ENCODE measurements around the gene PRLH. TPM values are rescaled to one million over a fixed set of nuclear protein-coding genes. Genes with fewer than 3 reads are reported as not detected.

The PRLH gene
- total and polyA plus RNA-seq, 2 donors, result not detected

DNA sequence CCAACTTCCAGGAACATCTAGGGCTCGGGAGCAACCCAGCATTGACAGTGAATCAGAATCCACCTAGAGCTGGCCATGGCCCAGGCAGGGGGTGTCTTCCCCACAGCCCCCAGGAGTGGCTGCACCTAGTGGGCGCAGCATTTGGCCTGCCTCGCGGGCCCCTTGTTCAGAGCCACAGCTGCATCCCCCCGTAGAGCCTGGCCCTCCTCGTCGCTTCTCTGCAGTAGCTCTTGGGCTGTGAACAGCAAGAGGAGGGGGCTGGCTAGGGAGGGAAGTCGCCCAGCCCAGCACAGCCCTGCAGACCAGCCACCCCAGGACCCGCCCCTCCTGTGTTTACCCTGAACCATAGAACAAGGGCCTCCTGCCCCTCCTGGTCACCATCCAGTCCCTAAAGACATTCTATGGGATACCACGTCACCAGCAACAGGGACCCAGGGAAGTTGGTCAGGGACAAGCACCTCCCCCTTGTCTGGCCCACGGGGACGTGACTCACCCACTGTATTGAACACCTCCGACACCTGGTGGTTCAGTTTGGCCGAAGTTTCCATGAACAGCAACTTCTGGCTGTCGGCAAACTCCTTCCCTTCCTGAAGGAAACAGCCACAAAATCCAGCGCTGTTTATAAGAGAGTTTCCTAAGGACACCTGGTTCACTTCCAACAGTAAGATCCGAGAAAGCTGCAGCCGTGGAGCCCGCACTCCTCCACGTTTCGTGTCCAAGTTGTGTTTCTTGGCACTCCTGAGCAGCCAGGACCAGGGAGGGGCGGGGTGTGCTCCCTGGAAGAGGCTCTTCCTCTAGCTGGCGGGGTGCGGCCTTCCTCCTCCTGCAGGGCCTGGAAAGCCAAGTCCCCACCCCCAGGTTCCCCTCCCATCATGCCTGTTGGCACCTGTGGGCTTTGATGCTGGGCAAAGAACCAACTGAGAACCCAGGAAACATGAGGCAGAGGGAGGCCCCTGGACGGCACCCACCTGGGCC is 8.8 kb downstream of the PRLH start:
- H3K4me3 ChIP-seq (ENCODE audit: low read depth, low read length), result no peak overlapping the region
- H3K4me1 ChIP-seq (ENCODE audit: insufficient read depth), result no peaks in the 10 kb centered on the region
- no peak for DNase-seq (ENCODE audit: extremely low spot score)
- no peaks in the 10 kb centered on the region for H3K36me3 ChIP-seq (ENCODE audit: insufficient read depth)
- WGBS, result 63% methylated on average over 25 of the region's 25 CpGs
- H3K27ac ChIP-seq (ENCODE audit: low read depth), result no peak overlapping the region

DNA sequence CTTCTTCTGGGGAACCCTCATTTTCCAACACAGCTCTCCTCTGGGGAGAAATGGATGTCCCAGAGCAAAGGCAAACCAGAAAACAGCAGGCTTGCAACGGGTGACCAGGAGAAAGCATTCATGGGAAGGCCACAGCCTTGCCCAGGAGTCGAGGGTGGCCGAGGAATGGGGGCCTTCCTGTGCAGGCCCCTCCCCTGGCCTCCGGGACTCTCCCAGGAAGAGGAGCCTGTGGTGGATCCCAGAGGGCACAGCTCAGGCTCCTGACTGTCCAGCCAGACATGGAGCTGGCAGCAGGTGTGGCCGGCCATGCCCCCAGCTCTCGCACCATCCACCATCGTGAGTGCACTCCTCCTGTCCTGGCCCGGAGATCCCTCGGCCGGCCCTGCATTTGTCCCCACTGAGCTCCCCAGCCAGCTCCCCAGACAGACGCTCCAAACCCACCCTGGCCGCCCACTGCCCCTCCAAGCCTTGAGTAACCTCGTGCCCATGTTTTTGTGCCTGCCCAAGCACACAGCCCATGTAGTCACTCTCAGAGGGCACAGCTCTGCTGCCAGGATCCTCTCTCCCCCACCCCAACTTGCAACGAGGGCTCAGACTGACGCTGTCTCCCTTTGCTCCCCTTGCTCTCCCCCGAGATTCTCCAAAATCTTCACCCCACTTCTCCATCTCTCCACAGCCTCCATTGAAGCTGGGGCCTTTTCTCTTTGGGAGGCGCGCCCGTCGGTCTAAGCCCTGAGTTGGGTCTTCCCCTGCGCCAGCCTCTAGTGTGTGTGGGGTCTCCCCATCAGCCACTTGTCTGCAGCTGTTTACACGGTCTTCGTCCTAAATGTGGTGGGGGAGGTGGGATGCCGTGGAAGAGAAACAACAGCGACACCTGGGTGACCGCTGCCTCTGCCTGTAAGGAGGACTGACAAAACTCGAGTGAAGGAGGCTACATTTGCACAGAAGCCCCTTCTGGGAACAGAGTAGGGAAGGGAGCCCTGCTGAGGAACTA is 9.8 kb downstream of the PRLH start:
- no peaks in the 10 kb centered on the region for H3K36me3 ChIP-seq (ENCODE audit: insufficient read depth)
- no peak overlapping the region for H3K4me3 ChIP-seq (ENCODE audit: low read depth, low read length)
- H3K4me1 ChIP-seq (ENCODE audit: insufficient read depth), result no peaks in the 10 kb centered on the region
- no peak for DNase-seq (ENCODE audit: extremely low spot score)
- no peak overlapping the region for H3K27ac ChIP-seq (ENCODE audit: low read depth)
- WGBS, result 90% methylated on average over 27 of the region's 27 CpGs

DNA sequence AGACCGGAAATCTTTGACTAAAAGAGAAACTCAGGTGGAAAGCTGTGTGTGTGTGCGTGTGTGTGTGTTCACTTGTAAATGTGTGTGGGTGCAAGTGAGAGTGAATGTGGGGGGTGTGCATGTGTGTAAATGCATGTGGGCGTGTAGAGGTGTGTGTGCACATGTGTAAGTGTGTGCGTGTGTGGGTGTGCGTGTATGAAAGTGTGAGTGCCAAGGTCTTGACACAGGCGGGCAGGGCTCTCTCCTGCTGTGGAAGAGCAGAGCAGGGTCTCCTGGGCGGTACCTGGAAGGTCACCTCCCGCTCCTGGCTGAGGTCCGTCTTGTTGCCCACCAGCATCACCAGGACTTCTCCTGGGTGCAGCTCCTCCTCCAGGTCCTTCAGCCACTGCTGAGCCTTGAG is 10.6 kb downstream of the PRLH start:
- WGBS, result 89% methylated on average over 9 of the region's 9 CpGs
- no peak for DNase-seq (ENCODE audit: extremely low spot score)

DNA sequence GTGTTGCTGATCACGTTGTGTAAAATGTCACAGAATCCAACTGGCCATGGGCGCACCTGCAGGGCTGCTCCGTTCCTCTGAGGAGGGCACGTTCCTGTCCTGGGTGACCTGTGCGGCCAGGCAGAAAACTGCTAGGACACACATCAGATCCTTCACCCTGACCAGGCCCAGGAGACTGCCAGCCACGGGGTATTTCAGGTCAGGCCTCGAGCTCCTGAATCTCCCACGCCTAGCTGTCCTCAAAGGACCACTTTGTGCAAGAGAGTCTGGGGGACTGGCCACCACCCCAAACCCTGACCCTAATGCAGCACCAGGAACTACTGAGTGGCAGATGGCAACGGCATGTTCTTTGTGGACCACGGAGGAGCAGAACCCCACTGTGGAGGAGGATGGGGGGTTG is 11.1 kb downstream of the PRLH start:
- no peak for DNase-seq (ENCODE audit: extremely low spot score)
- Histone ChIP-seq H3K4me1 (ENCODE audit: insufficient read depth) (no peaks in the 10 kb centered on the region), H3K4me3 (ENCODE audit: low read depth, low read length) (no peak overlapping the region), H3K27ac (ENCODE audit: low read depth) (no peak overlapping the region), H3K36me3 (ENCODE audit: insufficient read depth) (no peaks in the 10 kb centered on the region)
- 94% methylated on average over 10 of the region's 10 CpGs for WGBS

More for the DNA sequence above, 10.6 kb downstream of the PRLH start:
- H3K27ac ChIP-seq (ENCODE audit: low read depth), result no peak overlapping the region
- H3K4me3 ChIP-seq (ENCODE audit: low read depth, low read length), result no peak overlapping the region
- H3K4me1 ChIP-seq (ENCODE audit: insufficient read depth), result no peaks in the 10 kb centered on the region
- no peaks in the 10 kb centered on the region for H3K36me3 ChIP-seq (ENCODE audit: insufficient read depth)

DNA sequence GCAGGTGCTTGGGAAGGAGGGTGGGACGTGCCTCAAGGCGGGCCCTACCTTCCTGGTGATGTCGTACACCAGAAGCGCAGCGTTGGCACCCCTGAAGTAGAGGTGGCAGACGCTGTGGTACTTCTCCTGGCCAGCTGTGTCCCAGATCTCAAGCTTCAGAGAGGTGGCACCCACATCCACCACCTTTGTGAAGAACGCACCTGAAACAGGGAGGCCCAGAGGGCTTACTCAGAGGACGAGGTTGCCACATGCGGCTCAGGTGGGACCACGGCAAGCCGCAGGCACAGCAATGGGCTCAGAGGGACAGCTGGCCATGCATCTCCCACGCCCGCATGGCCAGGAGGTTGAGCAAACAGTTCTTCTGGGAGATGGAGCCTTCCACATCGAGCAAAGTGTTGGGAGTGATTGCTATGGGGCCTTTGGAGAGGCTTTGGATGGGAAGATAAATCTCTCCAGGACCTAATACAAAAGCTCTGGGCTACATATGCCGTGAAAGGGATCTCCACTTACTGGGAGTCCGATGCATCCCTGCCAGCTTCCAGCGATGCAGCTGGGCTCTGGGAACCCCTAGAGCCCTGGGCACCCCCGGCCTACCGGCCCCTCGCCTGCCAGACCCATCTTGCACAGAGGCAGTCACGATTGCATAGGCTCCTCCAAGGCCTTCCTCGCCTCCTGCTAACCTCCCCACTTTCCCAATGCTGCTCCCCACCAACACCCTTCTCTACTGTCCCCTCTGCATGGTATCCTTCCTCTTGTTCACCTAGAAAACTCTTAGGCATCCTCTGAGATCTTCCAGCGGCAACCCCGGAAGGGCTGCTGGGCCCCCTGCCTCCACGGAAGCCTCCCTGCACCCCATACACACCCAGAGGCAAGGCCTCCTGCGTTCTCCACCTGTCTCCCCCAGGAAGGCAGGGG is 11.8 kb downstream of the PRLH start:
- WGBS, result 94% methylated on average over 26 of the region's 26 CpGs
- H3K27ac ChIP-seq (ENCODE audit: low read depth), result no peak overlapping the region
- H3K4me1 ChIP-seq (ENCODE audit: insufficient read depth), result no peaks in the 10 kb centered on the region
- no peak overlapping the region for H3K4me3 ChIP-seq (ENCODE audit: low read depth, low read length)
- no peaks in the 10 kb centered on the region for H3K36me3 ChIP-seq (ENCODE audit: insufficient read depth)
- no peak for DNase-seq (ENCODE audit: extremely low spot score)

DNA sequence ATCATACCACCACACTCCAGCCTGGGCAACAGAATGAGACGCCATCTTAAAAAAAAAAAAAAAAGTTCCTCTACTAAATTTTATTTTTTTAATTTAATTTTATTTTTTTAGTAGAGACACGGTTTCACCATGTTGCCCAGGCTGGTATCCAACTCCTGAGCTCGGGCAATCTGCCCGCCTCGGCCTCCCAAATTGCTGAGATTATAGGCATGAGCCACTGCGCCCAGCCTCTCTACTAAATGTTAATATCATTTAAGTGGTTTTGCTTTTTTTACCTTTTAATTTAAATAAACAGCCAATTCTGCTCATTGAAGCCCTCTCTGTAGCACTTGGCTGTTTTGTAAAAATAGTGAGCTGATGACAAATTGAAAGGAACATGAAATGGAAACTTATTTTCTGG is 15.0 kb downstream of the PRLH start:
- no peak for DNase-seq (ENCODE audit: extremely low spot score)
- no peak overlapping the region for H3K27ac ChIP-seq (ENCODE audit: low read depth)
- H3K4me1 ChIP-seq (ENCODE audit: insufficient read depth), result no peaks in the 10 kb centered on the region

DNA sequence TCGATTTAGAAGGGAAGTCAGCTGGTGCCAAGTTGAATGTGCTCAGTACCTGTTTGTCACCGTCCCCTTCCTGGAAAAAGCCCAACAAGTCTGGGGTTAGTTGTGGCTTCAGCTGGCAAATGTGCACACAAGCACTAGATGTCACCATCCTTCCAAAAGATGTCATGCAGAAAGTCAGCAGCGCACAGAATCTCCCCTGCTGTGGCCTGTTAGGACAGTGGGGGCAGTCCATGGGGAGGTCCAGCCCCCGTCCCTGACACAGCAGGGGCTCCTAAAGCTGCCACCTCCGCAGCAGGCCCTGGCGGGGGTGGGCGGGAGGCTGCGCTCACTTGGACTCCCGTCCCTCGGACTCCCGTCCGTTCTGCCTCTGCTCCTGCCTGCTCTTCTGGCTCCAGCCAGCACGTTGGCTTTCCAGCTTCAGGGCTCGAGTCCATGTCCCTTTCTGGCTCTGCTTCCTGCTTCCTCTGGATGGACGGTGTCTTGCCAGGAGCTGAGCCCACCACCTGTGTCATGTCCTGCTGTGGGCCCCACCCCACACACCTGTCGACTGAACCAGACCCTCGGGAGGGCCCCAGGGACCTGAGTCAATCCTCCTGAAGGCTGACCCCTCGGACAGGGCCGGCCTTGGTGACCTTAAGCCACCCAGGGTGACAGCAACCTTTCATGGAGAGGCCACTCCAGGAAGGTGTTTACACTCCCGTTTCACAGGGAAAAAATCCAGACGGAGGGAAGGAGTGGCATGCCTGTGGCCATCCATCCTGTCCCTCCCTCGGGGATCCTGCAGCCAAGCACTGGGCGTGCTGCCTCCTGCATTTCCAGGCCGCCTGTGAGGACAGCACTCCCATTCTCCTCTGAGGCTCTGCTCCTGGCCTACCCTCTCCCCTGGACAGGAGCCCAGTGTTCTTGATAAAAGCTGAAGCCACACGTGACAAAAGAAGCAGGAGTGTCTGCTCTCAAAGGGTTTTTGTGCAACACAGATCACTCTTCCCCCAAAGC is 15.7 kb downstream of the PRLH start:
- Histone ChIP-seq H3K27ac (ENCODE audit: low read depth) (no peak overlapping the region), H3K4me1 (ENCODE audit: insufficient read depth) (no peaks in the 10 kb centered on the region), H3K36me3 (ENCODE audit: insufficient read depth) (no peaks in the 10 kb centered on the region), H3K4me3 (ENCODE audit: low read depth, low read length) (no peak overlapping the region)
- peak; percentile 41 for DNase-seq (ENCODE audit: extremely low spot score)
- 25% methylated on average over 25 of the region's 25 CpGs for WGBS

More for the DNA sequence above, 15.0 kb downstream of the PRLH start:
- 90% methylated on average over 6 of the region's 6 CpGs for WGBS
- no peaks in the 10 kb centered on the region for H3K36me3 ChIP-seq (ENCODE audit: insufficient read depth)
- H3K4me3 ChIP-seq (ENCODE audit: low read depth, low read length), result no peak overlapping the region

DNA sequence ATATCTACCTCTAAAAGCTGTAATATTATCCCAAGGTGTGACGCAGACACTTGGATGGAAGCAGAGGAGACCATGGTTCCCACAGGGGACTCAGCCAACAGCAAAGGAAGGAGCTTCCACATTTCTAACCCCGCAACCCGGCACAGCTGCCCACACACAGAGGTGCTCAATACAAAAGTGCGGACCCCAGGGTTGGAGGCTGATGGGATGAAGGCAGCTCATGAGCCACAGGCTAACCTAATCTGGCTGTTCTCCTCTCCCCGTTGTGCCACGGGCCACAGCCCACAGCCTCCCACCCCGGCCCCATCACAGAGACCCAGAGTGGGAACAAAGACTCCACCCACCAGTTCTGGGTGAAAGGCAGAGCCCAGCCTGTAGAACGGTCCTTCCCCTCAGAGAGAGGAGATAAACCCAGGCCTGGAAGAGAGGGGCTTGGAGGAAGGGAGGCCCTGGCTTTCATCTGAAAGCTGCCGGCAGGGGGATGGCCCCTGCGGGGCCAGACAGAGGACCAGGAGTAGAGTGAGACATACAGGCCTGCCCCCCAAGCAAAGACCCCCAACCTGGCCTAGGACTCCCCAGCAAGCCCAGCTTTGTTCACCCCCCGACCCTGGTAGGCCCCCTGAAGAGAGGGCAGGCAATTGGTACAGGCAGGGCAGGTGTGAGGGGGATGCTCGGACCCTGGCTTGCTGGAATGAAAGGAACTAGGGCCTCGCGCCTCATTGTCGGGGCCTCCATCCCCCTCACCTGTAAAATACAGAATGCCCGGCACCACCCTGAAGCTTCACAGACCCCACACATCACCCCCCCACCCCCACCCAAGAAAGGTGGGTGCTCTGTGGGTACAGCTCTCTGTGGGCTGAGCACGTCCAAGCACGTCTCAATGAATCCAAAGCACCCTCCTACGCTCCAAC is 17.3 kb downstream of the PRLH start:
- H3K27ac ChIP-seq (ENCODE audit: low read depth), result no peak overlapping the region
- H3K4me3 ChIP-seq (ENCODE audit: low read depth, low read length), result no peak overlapping the region
- no peak for DNase-seq (ENCODE audit: extremely low spot score)
- 86% methylated on average over 19 of the region's 19 CpGs for WGBS
- H3K4me1 ChIP-seq (ENCODE audit: insufficient read depth), result no peaks in the 10 kb centered on the region
- no peaks in the 10 kb centered on the region for H3K36me3 ChIP-seq (ENCODE audit: insufficient read depth)

DNA sequence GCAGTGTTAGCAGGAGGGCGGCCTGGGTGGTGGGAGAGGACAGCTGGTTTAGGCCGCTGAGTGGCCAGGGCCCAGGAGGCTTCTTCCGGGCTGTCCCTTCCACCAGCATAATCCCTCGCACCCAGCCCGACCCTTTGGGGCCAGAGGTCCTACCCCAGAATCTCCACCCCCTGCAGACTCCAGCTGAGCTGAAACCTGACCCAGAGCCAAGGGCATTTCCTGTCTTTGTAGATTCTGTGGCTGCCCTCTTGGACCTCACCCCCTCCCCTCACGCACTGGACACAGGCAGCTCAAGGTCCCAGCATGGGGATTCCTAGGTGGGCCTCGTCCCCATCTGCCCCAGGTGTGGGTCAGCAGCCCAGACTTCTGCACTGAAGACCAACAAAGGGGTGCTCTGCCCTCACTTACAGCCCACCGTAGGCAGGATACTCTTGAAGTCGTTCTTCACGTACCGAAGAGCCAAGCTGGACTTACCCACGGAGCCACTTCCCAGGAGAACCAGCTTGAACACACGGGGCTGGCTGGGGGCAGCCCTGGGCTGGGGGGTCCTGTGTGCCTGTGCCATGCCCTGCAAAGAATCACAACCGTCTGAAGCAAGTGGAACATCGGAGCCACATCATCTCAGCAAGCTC is 19.3 kb downstream of the PRLH start:
- DNase-seq (ENCODE audit: extremely low spot score), result no peak
- WGBS, result 89% methylated on average over 15 of the region's 15 CpGs
- no peaks in the 10 kb centered on the region for H3K36me3 ChIP-seq (ENCODE audit: insufficient read depth)
- H3K4me3 ChIP-seq (ENCODE audit: low read depth, low read length), result no peak overlapping the region
- no peaks in the 10 kb centered on the region for H3K4me1 ChIP-seq (ENCODE audit: insufficient read depth)
- no peak overlapping the region for H3K27ac ChIP-seq (ENCODE audit: low read depth)

DNA sequence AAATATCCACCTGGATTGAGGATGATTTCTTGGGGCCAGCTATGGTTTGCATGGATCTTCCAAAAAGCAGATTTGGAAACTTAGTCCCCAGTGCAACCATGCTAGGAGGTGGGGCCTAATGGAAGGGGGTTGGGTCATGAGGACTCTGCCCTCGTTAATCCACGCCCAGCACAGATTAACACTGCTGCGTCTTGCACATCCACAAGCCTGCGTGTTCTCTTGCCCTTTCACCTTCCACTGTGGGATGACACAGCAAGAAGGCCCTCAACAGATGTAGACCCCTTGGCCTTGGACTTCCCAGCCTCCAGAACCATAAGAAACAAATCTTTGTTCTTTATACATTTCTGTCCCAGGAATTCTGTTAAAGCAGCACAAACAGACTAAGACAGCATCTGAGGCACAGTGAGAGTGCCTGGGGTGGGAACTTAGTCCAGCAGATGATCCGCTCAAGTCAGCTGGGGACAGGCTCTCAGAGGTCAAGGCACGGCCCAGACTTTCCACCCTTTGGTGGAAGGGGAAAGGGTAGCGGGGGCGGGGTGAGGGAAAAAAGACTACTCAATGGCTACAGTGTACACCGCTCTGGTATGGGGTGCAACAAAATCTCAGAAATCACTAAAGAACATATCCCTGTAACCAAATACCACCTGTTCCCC is 21.8 kb downstream of the PRLH start:
- 90% methylated on average over 9 of the region's 9 CpGs for WGBS
- Histone ChIP-seq H3K4me3 (ENCODE audit: low read depth, low read length) (no peak overlapping the region), H3K4me1 (ENCODE audit: insufficient read depth) (no peaks in the 10 kb centered on the region), H3K27ac (ENCODE audit: low read depth) (no peak overlapping the region), H3K36me3 (ENCODE audit: insufficient read depth) (no peaks in the 10 kb centered on the region)
- DNase-seq (ENCODE audit: extremely low spot score), result no peak
